Putamen (tissue), 1 donor: Measurements from ENCODE around the gene MKS1.

Experiments used
- DNase-seq: peaks from one replicate; pipeline ENCODE4 v3.0.0-alpha.2; 2016; ENCODE audit warnings: low spot score

MKS1 gene

GRCh38 chr17:58200024-58200633 lies 18.9 kb downstream of the MKS1 start:
- no peak for DNase-seq

DNA sequence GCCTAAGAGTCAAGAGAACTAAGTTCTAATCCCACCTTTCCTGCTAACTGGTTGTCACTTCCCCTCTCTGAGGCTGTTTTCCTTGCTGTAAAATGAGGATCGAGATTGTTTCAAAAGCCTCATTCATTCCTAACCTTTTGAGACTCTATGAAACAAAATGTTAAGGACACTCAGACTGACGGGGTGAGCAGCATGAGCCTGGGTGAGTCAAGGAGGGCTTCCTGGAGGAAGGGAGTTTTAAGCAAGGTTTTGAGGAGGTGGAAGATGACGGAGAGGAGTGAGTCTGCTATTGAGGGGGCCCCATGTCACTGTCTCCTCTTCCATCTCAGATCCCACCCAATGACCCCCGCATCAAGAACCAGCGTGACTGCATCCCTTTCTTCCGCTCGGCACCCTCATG lies 22.4 kb downstream of the MKS1 start:
- no peak for DNase-seq

- no peak for DNase-seq
Observed at GRCh38 chr17:58195518-58196123, 23.4 kb downstream of the MKS1 start.

- no peak for DNase-seq
Observed at GRCh38 chr17:58193641-58194255, 25.3 kb downstream of the MKS1 start.

GRCh38 chr17:58192612-58193011 lies 26.4 kb downstream of the MKS1 start, which contains the start of gene EPX:
Gene EPX (plus strand): TSS chr17:58192726. CDS start chr17:58192847, 121 bp downstream.
- DNase-seq = no peak

DNA sequence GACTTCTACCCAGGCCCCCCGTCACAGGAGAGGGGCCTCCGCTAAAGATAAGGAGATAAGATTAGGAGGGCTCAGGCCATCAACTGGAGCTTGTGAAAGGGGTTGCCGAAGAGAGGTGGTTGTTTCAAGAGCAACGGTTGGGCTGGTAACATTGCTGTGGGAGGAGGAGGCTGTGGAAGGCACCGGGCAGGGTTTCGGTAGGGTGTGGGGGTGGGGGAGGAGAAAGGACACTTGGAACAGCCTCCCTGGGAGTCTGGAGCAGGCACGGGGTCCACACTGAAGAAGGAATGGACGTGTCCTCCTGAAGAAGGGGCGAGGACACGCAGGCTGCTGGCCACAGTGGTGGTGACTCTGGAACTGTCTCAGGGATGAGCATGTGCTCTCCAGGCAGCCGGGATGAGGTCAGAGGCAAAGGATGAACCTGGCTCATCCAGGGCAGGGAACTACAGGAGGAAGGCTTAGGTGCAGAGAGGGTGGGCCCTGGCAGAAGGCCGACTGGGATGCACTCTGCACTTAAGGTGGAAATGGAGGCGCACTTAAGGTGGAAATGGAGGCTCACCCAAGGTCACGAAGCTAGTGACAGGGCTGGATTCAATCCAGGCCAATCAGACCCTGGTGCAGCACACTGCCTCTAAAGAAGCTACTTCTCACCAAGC lies 27.7 kb downstream of the MKS1 start:
- DNase-seq = no peak

- no peak for DNase-seq
Observed at GRCh38 chr17:58189436-58190146, 29.5 kb downstream of the MKS1 start.

- DNase-seq = no peak
Observed at GRCh38 chr17:58187675-58188074, 31.4 kb downstream of the MKS1 start.

- no peak for DNase-seq
Observed at GRCh38 chr17:58187063-58187462, 32.0 kb downstream of the MKS1 start.

DNA sequence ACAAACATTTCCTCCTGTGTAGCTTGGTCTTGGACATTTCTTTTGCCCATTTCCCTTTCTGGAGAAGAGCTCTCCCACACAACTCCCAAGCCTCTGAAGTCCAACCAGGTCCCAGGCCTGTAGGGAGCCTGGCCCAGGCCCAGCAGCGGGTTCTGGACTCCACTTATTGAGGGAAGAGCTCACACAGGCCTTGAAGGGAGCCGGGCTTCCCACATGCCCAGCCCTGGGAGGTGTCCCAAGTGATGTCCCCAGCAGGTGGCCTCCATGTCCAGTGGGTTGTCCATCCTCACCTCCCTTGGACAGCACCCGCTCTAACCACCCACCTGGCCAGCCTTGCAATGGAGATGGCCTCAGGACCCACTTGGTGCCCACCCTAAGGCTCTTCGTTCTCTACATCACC lies 32.5 kb downstream of the MKS1 start:
- DNase-seq = no peak

DNA sequence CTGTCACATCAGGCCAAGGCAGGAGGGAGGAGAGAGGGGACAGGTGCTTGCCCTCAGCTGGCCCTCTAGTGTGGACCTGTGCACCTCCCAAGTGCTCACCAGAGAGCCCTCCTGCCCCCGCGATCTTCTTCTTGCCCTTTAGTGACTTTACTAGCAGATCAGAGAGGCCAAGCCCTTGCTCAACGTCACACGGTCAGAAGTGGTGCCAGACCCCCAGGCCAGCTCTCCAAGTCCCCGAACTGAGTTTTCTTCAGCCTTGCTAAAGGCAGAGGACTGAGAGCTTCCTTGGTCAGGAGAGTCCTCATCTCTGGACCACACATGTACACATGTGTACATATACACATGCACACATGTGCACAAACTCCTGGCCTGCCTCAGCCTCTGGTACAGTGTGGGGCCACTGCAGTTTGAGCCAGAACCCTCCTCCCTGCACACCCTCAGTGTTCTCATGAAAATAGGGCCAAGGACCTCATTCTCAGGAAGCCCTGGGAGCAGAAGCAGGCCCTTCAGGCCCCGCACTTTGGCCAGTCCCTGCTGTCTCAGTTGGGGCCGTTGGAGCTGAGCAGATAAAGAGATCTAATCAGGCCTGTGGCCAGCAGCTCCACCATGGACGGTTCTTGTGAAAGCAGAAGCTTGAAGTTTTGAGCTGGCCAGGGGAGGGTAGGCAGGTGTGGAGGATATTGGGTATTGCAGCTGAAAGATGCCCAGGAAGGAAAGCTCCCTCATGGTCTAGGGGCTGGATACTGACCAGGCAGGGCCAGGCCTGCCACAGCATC lies 33.9 kb downstream of the MKS1 start:
- no peak for DNase-seq

DNA sequence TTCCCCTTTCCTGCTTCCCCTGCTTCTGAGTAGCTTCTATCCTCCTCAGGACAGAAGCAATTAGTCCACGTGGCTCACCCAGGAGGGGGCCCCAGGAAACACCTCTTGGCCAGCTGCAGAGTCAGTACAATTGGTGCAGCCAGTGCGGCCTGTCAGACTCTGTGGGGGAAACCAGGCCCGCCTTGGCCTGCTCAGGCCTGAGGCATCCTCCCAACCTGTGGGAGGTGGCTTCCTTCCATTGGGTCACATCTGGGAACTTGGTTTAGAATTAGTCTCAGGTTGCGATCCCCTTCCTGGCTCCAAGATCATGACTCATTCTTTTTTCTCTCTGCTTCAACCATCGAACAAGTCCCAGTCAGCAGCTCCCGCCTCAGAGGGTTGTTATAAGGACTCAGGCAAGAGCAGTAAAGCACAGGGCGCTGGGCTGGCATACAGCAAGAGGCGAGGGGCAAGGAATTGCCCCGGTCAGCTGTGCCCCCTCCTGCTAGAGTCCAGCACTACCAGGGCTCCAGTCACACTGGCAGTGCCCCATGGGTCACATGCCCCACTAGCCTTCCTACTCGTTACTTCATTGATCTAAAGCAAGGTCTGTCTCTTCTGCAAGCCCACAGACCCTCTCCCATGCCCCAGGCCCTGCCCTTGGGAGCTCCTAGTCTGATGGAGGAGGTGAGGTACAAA lies 34.6 kb downstream of the MKS1 start:
- no peak for DNase-seq

DNA sequence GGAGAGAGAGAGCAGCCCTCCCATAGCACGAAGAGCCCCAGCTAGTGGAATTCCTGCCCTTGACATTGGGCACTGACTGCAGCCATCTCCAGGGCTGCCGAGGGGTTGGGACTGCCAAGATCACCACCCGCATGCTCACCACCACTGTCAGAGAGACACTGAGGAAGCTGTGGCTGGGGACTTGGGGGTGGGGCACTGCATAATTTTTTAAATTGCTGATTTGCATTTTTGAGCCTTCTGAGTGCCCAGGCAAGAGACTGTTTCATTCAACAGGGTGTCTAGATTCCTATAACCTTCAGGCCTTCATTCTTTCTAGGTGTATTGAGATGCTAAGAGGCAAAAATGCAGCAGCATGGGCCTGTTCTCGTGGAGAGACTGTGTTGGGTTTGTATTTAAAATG lies 35.5 kb downstream of the MKS1 start:
- no peak for DNase-seq

GRCh38 chr17:58181796-58182195 lies 37.3 kb downstream of the MKS1 start:
- DNase-seq = no peak

DNA sequence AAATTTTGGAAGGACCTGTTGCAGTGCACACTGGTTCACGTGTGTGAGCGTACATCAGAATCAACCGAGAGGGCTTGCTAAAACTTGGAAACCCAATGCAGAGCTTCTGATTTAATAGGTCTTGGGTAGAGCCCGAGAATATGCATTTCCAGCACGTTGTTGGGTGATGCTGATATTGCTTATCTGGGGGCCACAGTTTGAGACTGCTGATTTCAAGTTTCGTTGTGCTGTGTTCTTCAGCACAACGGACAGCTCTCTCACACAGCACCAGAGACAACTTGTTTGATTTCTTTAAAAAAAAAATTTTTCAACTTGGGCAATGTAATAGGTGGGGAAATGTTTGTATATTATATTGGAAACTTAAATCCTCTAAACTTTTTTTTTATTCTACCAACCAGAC lies 42.9 kb downstream of the MKS1 start:
- DNase-seq = no peak

GRCh38 chr17:58174871-58175270 lies 44.2 kb downstream of the MKS1 start:
- DNase-seq = no peak

GRCh38 chr17:58172369-58173071 lies 46.5 kb downstream of the MKS1 start:
- no peak for DNase-seq

DNA sequence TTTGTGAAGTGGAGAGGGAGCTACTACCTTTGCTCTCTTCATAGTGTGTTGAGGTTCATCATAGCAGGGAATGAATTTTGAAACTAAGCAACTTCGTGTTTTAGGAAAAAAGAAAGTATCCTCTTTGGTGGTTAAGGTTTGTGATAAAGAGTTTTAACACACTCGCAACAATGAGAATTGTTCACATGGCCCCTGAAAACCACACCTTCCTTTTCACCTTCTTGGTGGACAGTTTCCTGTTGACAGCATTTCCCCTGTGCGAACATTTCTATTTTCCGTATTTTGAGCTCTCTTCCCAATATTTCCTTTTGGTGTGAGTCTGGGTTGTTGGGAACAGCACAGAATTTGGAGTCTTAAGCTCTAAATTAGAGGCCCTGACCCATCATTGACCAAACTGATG lies 48.4 kb downstream of the MKS1 start:
- no peak for DNase-seq

DNA sequence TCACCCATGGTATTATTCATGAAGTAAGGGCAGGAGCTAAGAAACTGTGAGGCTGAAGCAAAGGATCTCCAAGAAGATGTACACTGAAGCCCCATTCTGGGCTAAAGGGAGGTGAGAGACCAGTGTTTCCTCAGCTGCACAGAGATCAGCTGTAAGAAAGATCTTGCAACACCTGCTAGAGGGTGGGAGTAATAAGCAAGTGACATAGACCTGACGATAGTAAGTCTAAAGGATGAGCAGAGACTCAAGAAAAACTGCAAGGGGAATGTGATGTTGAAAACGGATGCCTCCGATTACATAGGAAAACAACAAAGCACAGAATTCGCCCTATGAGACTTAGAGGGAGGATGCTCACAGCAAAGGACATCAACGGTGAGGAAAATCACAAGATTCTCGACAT lies 52.4 kb downstream of the MKS1 start, which contains the start of gene OR4D2:
Gene OR4D2, plus strand, starts transcription at position 301 of the 400 bp plus-strand sequence. CDS start 2,674 bp downstream, outside the sequence.
- no peak for DNase-seq

GRCh38 chr17:58165981-58166380 lies 53.1 kb downstream of the MKS1 start:
- DNase-seq = no peak
